ENCODE results near the gene EFCAB8.

GRCh38 chr20:32893263-32894025 lies 34.7 kb downstream of the EFCAB8 start:
- TF ChIP-seq CTCF (conservative IDR thresholded peaks at IDR 0.05; ENCODE audit: low read length), result no peak
- no peak for TF ChIP-seq EZH2phosphoT487 (IDR thresholded peaks at IDR 0.05; ENCODE audit: borderline replicate concordance, low read depth, low read length)

Measured in OCI-LY7 (cell line).